Panc1 (cell line): Measurements from ENCODE around the gene DUOXA1.
A peak's percentile ranks its signal among the peaks of the same experiment; 100 is the strongest.

Experiments used
- CTCF ChIP-seq: fragments of 450-650 bp; IDR thresholded peaks from 2 replicates; pipeline ENCODE4 v1.5.1; 2017; ENCODE audit warnings: mild to moderate bottlenecking
- POLR2AphosphoS5 ChIP-seq: IDR thresholded peaks from 2 replicates; pipeline ENCODE4 v1.6.1; 2012; ENCODE audit warnings: mild to moderate bottlenecking, low read depth, low read length, moderate library complexity
- REST ChIP-seq, 2 experiments: IDR thresholded peaks; 2 replicates each; pipeline ENCODE4 v1.6.1; 2011 to 2012; ENCODE audit warnings: low read depth in 2 of 2, control low read depth in 1 of 2, low read length in 1 of 2, mild to moderate bottlenecking in 1 of 2, moderate library complexity in 1 of 2; ENCODE audit not compliant: insufficient read depth in 1 of 2
- TCF7L2 ChIP-seq: IDR thresholded peaks from 2 replicates; pipeline ENCODE4 v1.6.1; 2011; ENCODE audit warnings: mild to moderate bottlenecking, low read depth, low read length, inconsistent platforms

GRCh38 chr15:45134682-45135604, 5.3 kb upstream of the DUOXA1 start:
- TF ChIP-seq CTCF (peak; percentile 70), TCF7L2 (no peak), POLR2AphosphoS5 (no peak), REST (IDR thresholded peaks at IDR 0.05; ENCODE audit: insufficient read depth in 1 of 2, low read depth in 2 of 2, low read length in 1 of 2) (no peak)
